Gastrocnemius medialis (tissue), 4 donors: ENCODE results near the gene PALD1. TPM values are rescaled to one million over a fixed set of nuclear protein-coding genes. Genes with fewer than 3 reads are reported as not detected.

ENCODE experiments used
- ATAC-seq, 2 donors: fragments of 150-250 bp; one replicate each; pipeline ENCODE4 v1.9.1; 2016
- DNase-seq, 2 donors: peaks; one replicate each; pipeline ENCODE4 v3.0.0-alpha.2; 2019
- H3K27ac ChIP-seq, 4 donors: fragments of 200-600 bp; sonication (generic); 1 replicate in 1 of 4; 2 replicates in 3 of 4; pipeline ENCODE4 v1.5.1; 2016 to 2018; ENCODE audit warnings: mild to moderate bottlenecking in 2 of 4, moderate library complexity in 1 of 4
- H3K27me3 ChIP-seq, 3 donors: fragments of 200-600 bp; sonication (generic) in 2 of 3; 1 replicate in 1 of 3; 2 replicates in 2 of 3; pipeline versions ENCODE4 v1.5.1 to v1.6.0; 2016 to 2019; ENCODE audit warnings: mild to moderate bottlenecking in 1 of 3, moderate library complexity in 1 of 3
- H3K36me3 ChIP-seq, 2 donors: fragments of 200-600 bp; sonication (generic) in 1 of 2; one replicate each; pipeline ENCODE4 v1.5.1; 2017 to 2018
- H3K4me1 ChIP-seq, 2 donors: fragments of 200-600 bp; sonication (generic) in 1 of 2; one replicate each; pipeline ENCODE4 v1.5.1; 2016 to 2017; ENCODE audit warnings: mild to moderate bottlenecking in 2 of 2
- H3K4me3 ChIP-seq, 4 donors: fragments of 200-600 bp; sonication (generic) in 3 of 4; 1 replicate in 1 of 4; 2 replicates in 3 of 4; pipeline ENCODE4 v1.5.1; 2016 to 2019; ENCODE audit warnings: mild to moderate bottlenecking in 2 of 4
- H3K9me3 ChIP-seq, 3 donors: fragments of 200-600 bp; sonication (generic) in 2 of 3; 1 replicate in 1 of 3; 2 replicates in 2 of 3; pipeline ENCODE4 v1.5.1; 2016 to 2019
- CTCF ChIP-seq, 5 experiments: fragments of 450-650 bp in 3 of 5; fragments of 200-600 bp in 2 of 5; sonication (generic) in 2 of 5; IDR thresholded peaks in 4 of 5; conservative IDR thresholded peaks in 1 of 5; 1 replicate in 4 of 5; 2 replicates in 1 of 5; pipeline ENCODE4 v1.5.1; 2016 to 2019; ENCODE audit warnings: antibody characterized with exemption in 5 of 5, mild to moderate bottlenecking in 3 of 5, moderate library complexity in 3 of 5
- POLR2A ChIP-seq, 2 donors: fragments of 450-650 bp; IDR thresholded peaks; one replicate each; pipeline ENCODE4 v1.6.1; 2017; ENCODE audit warnings: antibody characterized with exemption in 2 of 2, mild to moderate bottlenecking in 2 of 2, moderate library complexity in 2 of 2
- in situ Hi-C, 4 donors: fragments of 200-750 bp; cut with MboI; loops; one replicate each; pipeline versions ENCODE4 v1.15.0 to v1.8.0; 2017; ENCODE audit warnings: low sequenced_read_pairs in 4 of 4
- intact Hi-C: fragments of 100-400 bp; cut with DNase I; formaldehyde crosslinking; loops from one replicate; pipeline ENCODE4 v1.15.1; 2023; ENCODE audit warnings: low total_unique reads
- total RNA-seq, 4 donors: library from RNA; depleted of rRNA; stranded (reverse); fragments of >200 nt; gene quantifications; one replicate each; pipeline versions ENCODE4 v1.1.0 to v1.2.3, GENCODE V29; 2016

Gene PALD1
- total RNA-seq, 4 donors from 2014 or later: 1.4 to 4.1 (median 2.3) TPM

GRCh38 chr10:70528741-70529362 is 50.3 kb downstream of the PALD1 start:
- in situ Hi-C loops (no loop called here), intact Hi-C loops (no loop called here)
- H3K27ac ChIP-seq: no peak overlapping the region
- no peak for TF ChIP-seq POLR2A (IDR thresholded peaks at IDR 0.05)
- TF ChIP-seq CTCF (IDR thresholded peaks at IDR 0.05 in 4 of 5, conservative IDR thresholded peaks at IDR 0.05 in 1 of 5): no peak
- no peak overlapping the region for H3K4me3 ChIP-seq
- ATAC-seq (peak; percentile 69 to 82), DNase-seq (no peak)
- no peaks in the 10 kb centered on the region for H3K9me3 ChIP-seq
- no peaks in the 10 kb centered on the region for H3K27me3 ChIP-seq
- H3K36me3 ChIP-seq: no peaks in the 10 kb centered on the region
- H3K4me1 ChIP-seq: no peaks in the 10 kb centered on the region

GRCh38 chr10:70529848-70530247 is 51.3 kb downstream of the PALD1 start:
- no peaks in the 10 kb centered on the region for H3K4me1 ChIP-seq
- TF ChIP-seq CTCF (IDR thresholded peaks at IDR 0.05 in 4 of 5, conservative IDR thresholded peaks at IDR 0.05 in 1 of 5): no peak
- no peak for TF ChIP-seq POLR2A (IDR thresholded peaks at IDR 0.05)

GRCh38 chr10:70530315-70530714 is 51.7 kb downstream of the PALD1 start:
- Histone ChIP-seq H3K4me1 (no peaks in the 10 kb centered on the region), H3K36me3 (no peaks in the 10 kb centered on the region), H3K9me3 (no peaks in the 10 kb centered on the region), H3K27ac (no peak overlapping the region), H3K4me3 (no peak overlapping the region), H3K27me3 (no peaks in the 10 kb centered on the region)
- intact Hi-C loops: no loop called here
- in situ Hi-C loops: no loop called here
- ATAC-seq: no peak
- DNase-seq: no peak
- no peak for TF ChIP-seq CTCF (IDR thresholded peaks at IDR 0.05 in 4 of 5, conservative IDR thresholded peaks at IDR 0.05 in 1 of 5)
- TF ChIP-seq POLR2A (IDR thresholded peaks at IDR 0.05): no peak

More at GRCh38 chr10:70529848-70530247, 51.3 kb downstream of the PALD1 start:
- in situ Hi-C loops: no loop called here
- H3K27me3 ChIP-seq: no peaks in the 10 kb centered on the region
- H3K9me3 ChIP-seq: no peaks in the 10 kb centered on the region
- ATAC-seq (no peak), DNase-seq (no peak)
- H3K4me3 ChIP-seq: no peak overlapping the region
- intact Hi-C loops: no loop called here
- no peak overlapping the region for H3K27ac ChIP-seq
- no peaks in the 10 kb centered on the region for H3K36me3 ChIP-seq

- ATAC-seq (no peak), DNase-seq (no peak)
- no peaks in the 10 kb centered on the region for H3K27me3 ChIP-seq
- no peak overlapping the region for H3K4me3 ChIP-seq
- in situ Hi-C loops (no loop called here), intact Hi-C loops (no loop called here)
- no peak for TF ChIP-seq CTCF (IDR thresholded peaks at IDR 0.05 in 4 of 5, conservative IDR thresholded peaks at IDR 0.05 in 1 of 5)
- H3K36me3 ChIP-seq: no peaks in the 10 kb centered on the region
- no peaks in the 10 kb centered on the region for H3K4me1 ChIP-seq
- H3K27ac ChIP-seq: no peak overlapping the region
- H3K9me3 ChIP-seq: no peaks in the 10 kb centered on the region
Measured at GRCh38 chr10:70532554-70533188, 54.1 kb downstream of the PALD1 start.
